M059J (cell line): ENCODE results near the gene PHEX. TPM values are rescaled to one million over a fixed set of nuclear protein-coding genes. Genes with fewer than 3 reads are reported as not detected.
A peak's percentile ranks its signal among the peaks of the same experiment; 100 is the strongest.
"Not testable (repeated sequence)": the region's sequence is repeated elsewhere in the genome, so short reads cannot be mapped to it uniquely, and the experiment has no call there.

ENCODE experiments used
- DNase-seq: peaks from one replicate; pipeline ENCODE4 v3.0.0-alpha.2; 2012; ENCODE audit warnings: low read depth
- total RNA-seq: library from RNA; depleted of rRNA; stranded (reverse); fragments of >200 nt; shearing (Covaris generic); gene quantifications from 2 replicates; pipeline ENCODE4 v1.2.3, GENCODE V29; 2014; rRNA removed

The PHEX gene
- total RNA-seq, 1 experiment from 2014 or later = 0.37 TPM

- DNase-seq = no peak
Observed at GRCh38 chrX:22237479-22237878, 205.4 kb downstream of the PHEX start.

- DNase-seq = peak; percentile 78
Observed at GRCh38 chrX:22246620-22247019, 214.5 kb downstream of the PHEX start.

GRCh38 chrX:22247169-22247568, 215.0 kb downstream of the PHEX start:
- peak; percentile 36 for DNase-seq

DNA sequence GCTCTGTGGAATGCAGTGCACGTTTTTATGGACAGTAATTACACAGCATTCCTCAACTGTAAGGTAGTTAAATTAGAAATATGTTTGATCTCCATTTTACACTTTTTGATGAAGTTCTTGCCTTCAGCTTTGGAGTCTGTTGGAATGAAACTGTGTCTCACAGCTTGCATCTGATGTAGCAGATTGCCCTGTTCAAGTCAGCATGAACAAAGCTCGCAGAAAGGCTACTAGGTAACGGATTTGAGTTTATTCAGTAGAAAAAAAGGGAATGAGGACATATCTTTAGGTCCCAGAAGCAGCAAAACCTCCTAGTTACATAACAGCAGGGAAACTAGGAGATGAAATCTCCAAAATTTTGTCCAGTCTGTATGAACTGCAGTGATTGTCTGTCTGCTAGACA, 216.3 kb downstream of the PHEX start:
- no peak for DNase-seq

GRCh38 chrX:22249371-22249770, 217.2 kb downstream of the PHEX start:
- DNase-seq = peak; percentile 63

- DNase-seq = no peak
Observed at GRCh38 chrX:22268706-22269105, 236.6 kb downstream of the PHEX start.

DNA sequence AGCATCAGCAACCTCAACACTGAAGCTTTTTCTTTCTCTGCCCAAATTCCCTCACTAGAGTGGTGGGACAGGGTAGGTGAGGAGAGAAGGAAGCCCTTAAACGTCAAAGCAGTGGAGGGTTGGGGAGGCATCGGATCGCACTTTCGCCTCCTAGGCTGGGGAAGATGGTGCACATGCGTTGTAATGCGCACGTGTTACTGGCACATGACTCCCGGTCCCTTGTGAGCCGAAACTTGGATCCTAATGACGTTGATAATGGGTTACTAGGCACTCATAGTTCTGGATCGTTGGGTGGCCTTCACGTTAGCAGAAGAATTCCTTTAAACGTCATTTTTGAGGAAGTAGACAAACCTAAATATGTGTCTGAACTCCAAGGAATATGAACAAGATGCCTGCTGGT, 240.5 kb downstream of the PHEX start, which contains the start of gene CBLL2:
Gene CBLL2 (plus strand): TSS at position 301 of the 400 bp plus-strand sequence. CDS start 79 bp downstream, at position 380.
- DNase-seq = no peak

DNA sequence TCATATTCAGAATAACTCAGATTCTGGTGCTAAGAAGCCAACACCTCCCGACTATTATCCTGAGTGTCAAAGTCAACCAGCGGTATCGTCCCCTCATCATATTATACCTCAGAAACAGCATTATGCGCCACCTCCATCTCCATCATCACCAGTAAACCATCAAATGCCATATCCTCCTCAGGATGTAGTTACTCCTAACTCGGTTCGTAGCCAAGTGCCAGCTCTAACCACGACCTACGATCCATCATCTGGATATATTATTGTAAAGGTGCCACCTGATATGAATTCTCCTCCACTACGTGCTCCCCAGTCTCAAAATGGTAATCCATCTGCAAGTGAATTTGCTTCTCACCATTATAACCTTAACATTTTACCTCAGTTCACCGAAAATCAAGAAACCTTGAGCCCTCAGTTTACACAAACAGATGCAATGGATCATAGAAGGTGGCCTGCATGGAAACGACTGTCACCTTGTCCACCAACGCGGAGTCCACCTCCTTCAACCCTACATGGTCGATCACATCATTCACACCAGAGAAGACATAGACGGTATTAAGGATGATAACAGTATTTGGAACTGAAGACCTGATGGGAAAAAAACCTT, 241.7 kb downstream of the PHEX start:
- no peak for DNase-seq

- peak; percentile 3 for DNase-seq
Observed at GRCh38 chrX:22276781-22277180, 244.7 kb downstream of the PHEX start.

GRCh38 chrX:22278375-22278774, 246.2 kb downstream of the PHEX start:
- no peak for DNase-seq

GRCh38 chrX:22289209-22289608, 257.1 kb downstream of the PHEX start:
- not testable (repeated sequence) for DNase-seq

- no peak for DNase-seq
Observed at GRCh38 chrX:22296871-22297270, 264.7 kb downstream of the PHEX start.

- peak; percentile 81 for DNase-seq
Observed at GRCh38 chrX:22300130-22300529, 268.0 kb downstream of the PHEX start.

Other genes starting within 250 kb of the PHEX start
- 9.0 and 15.5 TPM in 2 replicates for gene MBTPS2, start 192.7 kb upstream of the PHEX start, total RNA-seq
- gene YY2, start 176.3 kb upstream of the PHEX start, total RNA-seq = 0.54 and 1.1 TPM in 2 replicates
- 228 and 301 TPM in 2 replicates for gene SMS, start 91.6 kb upstream of the PHEX start, total RNA-seq
- gene CBLL2, start 240.6 kb downstream of the PHEX start, total RNA-seq = not detected in 2 replicates